SK-N-SH (cell line): ENCODE measurements around the gene ZNF804B.

Experiments used
- RAD21 ChIP-seq: IDR thresholded peaks from 2 replicates; pipeline ENCODE4 v1.6.1; 2012; ENCODE audit warnings: mild to moderate bottlenecking, low read length
- SIN3A ChIP-seq: IDR thresholded peaks from 2 replicates; pipeline ENCODE4 v1.6.1; 2012; ENCODE audit warnings: low read depth, mild to moderate bottlenecking, low read length, moderate library complexity, borderline replicate concordance
- ZBTB33 ChIP-seq: IDR thresholded peaks from 2 replicates; pipeline ENCODE4 v1.4.0; 2012; ENCODE audit warnings: low read depth, borderline replicate concordance
- TF ChIP-seq, protein P1 (sequence below): fragments of 200-600 bp; sonication (generic); IDR thresholded peaks from 2 replicates; pipeline ENCODE4 v1.6.1; 2017; ENCODE audit warnings: antibody characterized with exemption, mild to moderate bottlenecking, moderate library complexity

- TF ChIP-seq, protein P1, sequence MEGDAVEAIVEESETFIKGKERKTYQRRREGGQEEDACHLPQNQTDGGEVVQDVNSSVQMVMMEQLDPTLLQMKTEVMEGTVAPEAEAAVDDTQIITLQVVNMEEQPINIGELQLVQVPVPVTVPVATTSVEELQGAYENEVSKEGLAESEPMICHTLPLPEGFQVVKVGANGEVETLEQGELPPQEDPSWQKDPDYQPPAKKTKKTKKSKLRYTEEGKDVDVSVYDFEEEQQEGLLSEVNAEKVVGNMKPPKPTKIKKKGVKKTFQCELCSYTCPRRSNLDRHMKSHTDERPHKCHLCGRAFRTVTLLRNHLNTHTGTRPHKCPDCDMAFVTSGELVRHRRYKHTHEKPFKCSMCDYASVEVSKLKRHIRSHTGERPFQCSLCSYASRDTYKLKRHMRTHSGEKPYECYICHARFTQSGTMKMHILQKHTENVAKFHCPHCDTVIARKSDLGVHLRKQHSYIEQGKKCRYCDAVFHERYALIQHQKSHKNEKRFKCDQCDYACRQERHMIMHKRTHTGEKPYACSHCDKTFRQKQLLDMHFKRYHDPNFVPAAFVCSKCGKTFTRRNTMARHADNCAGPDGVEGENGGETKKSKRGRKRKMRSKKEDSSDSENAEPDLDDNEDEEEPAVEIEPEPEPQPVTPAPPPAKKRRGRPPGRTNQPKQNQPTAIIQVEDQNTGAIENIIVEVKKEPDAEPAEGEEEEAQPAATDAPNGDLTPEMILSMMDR = no peak
- TF ChIP-seq SIN3A (no peak), ZBTB33 (no peak), RAD21 (no peak)
Measured at GRCh38 chr7:89091550-89091949, 332.1 kb downstream of the ZNF804B start.
